Mesenchymal stem cell (in vitro differentiated cells and primary cell): ENCODE measurements around the gene AFAP1L2.

Experiments used
- DNase-seq: peaks from one replicate; pipeline ENCODE4 v3.0.0-alpha.2; 2013
- H2AFZ ChIP-seq: one replicate; pipeline ENCODE4 v1.6.1; 2013; ENCODE audit warnings: low read depth, mild to moderate bottlenecking, control low read depth, inconsistent platforms, low read length, moderate library complexity
- H2AK5ac ChIP-seq: 2 replicates; pipeline ENCODE4 v1.6.1; 2013; ENCODE audit warnings: low read length, moderate library complexity, mild to moderate bottlenecking, inconsistent platforms; ENCODE audit not compliant: severe bottlenecking
- H2BK120ac ChIP-seq: one replicate; pipeline ENCODE4 v1.6.1; 2013; ENCODE audit warnings: low read depth, mild to moderate bottlenecking, inconsistent platforms, low read length, moderate library complexity
- H2BK12ac ChIP-seq, 2 experiments: one replicate each; pipeline ENCODE4 v1.6.1; 2013; ENCODE audit warnings: inconsistent platforms in 2 of 2, low read length in 2 of 2, mild to moderate bottlenecking in 2 of 2, moderate library complexity in 2 of 2, control low read depth in 1 of 2
- H2BK15ac ChIP-seq: one replicate; pipeline ENCODE4 v1.6.1; 2013; ENCODE audit warnings: mild to moderate bottlenecking, low read depth, inconsistent platforms; ENCODE audit not compliant: poor library complexity, severe bottlenecking
- H2BK5ac ChIP-seq: 2 replicates; pipeline ENCODE4 v1.6.1; 2013; ENCODE audit warnings: low read depth, mild to moderate bottlenecking, low read length, control low read depth, inconsistent platforms; ENCODE audit not compliant: poor library complexity, severe bottlenecking
- H3K14ac ChIP-seq, 2 experiments: one replicate each; pipeline ENCODE4 v1.6.1; 2013; ENCODE audit warnings: inconsistent platforms in 2 of 2, low read length in 2 of 2, control low read depth in 1 of 2, mild to moderate bottlenecking in 1 of 2, moderate library complexity in 1 of 2
- H3K18ac ChIP-seq, 2 experiments: one replicate each; pipeline ENCODE4 v1.6.1; 2013; ENCODE audit warnings: inconsistent platforms in 2 of 2, low read length in 2 of 2, control low read depth in 1 of 2, low read depth in 1 of 2, mild to moderate bottlenecking in 1 of 2
- H3K23ac ChIP-seq, 2 experiments: one replicate each; pipeline ENCODE4 v1.6.1; 2013; ENCODE audit warnings: inconsistent platforms in 2 of 2, low read length in 2 of 2, mild to moderate bottlenecking in 2 of 2, moderate library complexity in 2 of 2, control low read depth in 1 of 2
- H3K27ac ChIP-seq: 2 replicates; pipeline ENCODE4 v1.5.1; 2013; ENCODE audit warnings: mild to moderate bottlenecking, moderate library complexity, low read length, control low read depth, inconsistent platforms; ENCODE audit not compliant: poor library complexity, severe bottlenecking
- H3K27me3 ChIP-seq, 2 experiments: 2 replicates each; pipeline versions ENCODE4 v1.6.1 to v1.7.0; 2013; ENCODE audit warnings: low read length in 2 of 2, mild to moderate bottlenecking in 2 of 2, moderate library complexity in 2 of 2, control low read depth in 1 of 2, inconsistent platforms in 1 of 2; ENCODE audit not compliant: control insufficient read depth in 1 of 2, insufficient read depth in 1 of 2
- H3K36me3 ChIP-seq, 2 experiments: 2 replicates each; pipeline versions ENCODE4 v1.6.1 to v1.7.0; 2013; ENCODE audit warnings: low read length in 2 of 2, control low read depth in 1 of 2, inconsistent platforms in 1 of 2, low read depth in 1 of 2, mild to moderate bottlenecking in 1 of 2; ENCODE audit not compliant: insufficient read depth in 2 of 2, control insufficient read depth in 1 of 2
- H3K4ac ChIP-seq, 2 experiments: one replicate each; pipeline ENCODE4 v1.6.1; 2013; ENCODE audit warnings: inconsistent platforms in 2 of 2, low read length in 2 of 2, mild to moderate bottlenecking in 2 of 2, moderate library complexity in 2 of 2, control low read depth in 1 of 2, low read depth in 1 of 2
- H3K4me1 ChIP-seq: 2 replicates; pipeline ENCODE4 v1.6.1; 2013; ENCODE audit warnings: low read depth, low read length, control low read depth; ENCODE audit not compliant: control insufficient read depth, insufficient read depth
- H3K4me2 ChIP-seq: 2 replicates; pipeline ENCODE4 v1.6.1; 2013; ENCODE audit warnings: low read length, mild to moderate bottlenecking, inconsistent platforms; ENCODE audit not compliant: poor library complexity, severe bottlenecking
- H3K4me3 ChIP-seq, 2 experiments: 2 replicates each; pipeline versions ENCODE4 v1.5.1 to v1.7.0; 2013; ENCODE audit warnings: low read length in 2 of 2, mild to moderate bottlenecking in 2 of 2, control low read depth in 1 of 2, low read depth in 1 of 2; ENCODE audit not compliant: insufficient read depth in 1 of 2
- H3K79me1 ChIP-seq: replicated peaks from 2 replicates; pipeline ENCODE4 v1.6.1; 2013; ENCODE audit warnings: mild to moderate bottlenecking, control low read depth, low read length, inconsistent platforms; ENCODE audit not compliant: poor library complexity, severe bottlenecking
- H3K9ac ChIP-seq: 2 replicates; pipeline ENCODE4 v1.7.0; 2013; ENCODE audit warnings: mild to moderate bottlenecking, low read length, moderate library complexity
- H3K9me3 ChIP-seq: 2 replicates; pipeline ENCODE4 v1.7.0; 2013; ENCODE audit warnings: mild to moderate bottlenecking, low read length; ENCODE audit not compliant: control insufficient read depth
- H4K8ac ChIP-seq: one replicate; pipeline ENCODE4 v1.6.1; 2013; ENCODE audit warnings: inconsistent platforms, mild to moderate bottlenecking, low read length, moderate library complexity
- H4K91ac ChIP-seq: one replicate; pipeline ENCODE4 v1.6.1; 2013; ENCODE audit warnings: mild to moderate bottlenecking, low read length, inconsistent platforms
- WGBS: methylation state at CpG from one replicate; pipeline ENCODE4 v1.1.7; 2013; ENCODE audit warnings: mixed read lengths; 5-methylcytosine and 5-hydroxymethylcytosine counted together

The AFAP1L2 gene

DNA sequence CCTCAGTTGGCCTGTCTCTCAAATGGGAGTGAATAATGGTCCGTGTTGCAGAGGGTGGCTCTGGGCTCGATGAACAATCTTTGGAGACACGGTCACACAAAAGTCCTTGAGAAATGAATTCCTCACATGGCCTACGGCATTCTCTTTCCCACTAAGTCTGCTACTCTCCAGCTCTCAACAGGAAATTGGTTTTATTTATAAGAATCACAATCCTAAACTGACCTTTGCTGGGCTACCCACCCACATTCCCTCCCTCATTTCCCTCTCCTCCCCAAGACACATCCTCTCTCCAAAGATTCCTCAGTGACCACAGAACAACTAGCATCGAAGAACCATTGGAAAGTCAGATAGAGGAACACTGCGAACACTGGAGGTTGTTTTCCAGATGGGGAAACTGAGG, 4.7 kb downstream of the AFAP1L2 start:
- H3K36me3 ChIP-seq: no peaks in the 10 kb centered on the region
- H3K4me2 ChIP-seq: peak overlapping the region; percentile 2
- peak overlapping the region; percentile 94 to 96 for H3K18ac ChIP-seq
- no peak overlapping the region for H3K27ac ChIP-seq
- peak overlapping the region; percentile 25 to 94 for H2BK12ac ChIP-seq
- peak overlapping the region; percentile 93 for H2BK120ac ChIP-seq
- H3K4me3 ChIP-seq: no peak overlapping the region
- peak; percentile 84 for DNase-seq
- H4K91ac ChIP-seq: no peak overlapping the region
- no peak overlapping the region for H2BK5ac ChIP-seq
- H3K4ac ChIP-seq: peak overlapping the region in 1 of 2 experiments; percentile 70
- H3K9me3 ChIP-seq: no peaks in the 10 kb centered on the region
- H4K8ac ChIP-seq: peak overlapping the region; percentile 84
- no peak overlapping the region for H2AFZ ChIP-seq
- H3K79me1 ChIP-seq: no peaks in the 10 kb centered on the region
- H3K9ac ChIP-seq: no peak overlapping the region
- H3K27me3 ChIP-seq: peaks cover 30 to 51% of the 10 kb centered on the region in 2 experiments
- H3K14ac ChIP-seq: no peak overlapping the region
- no peak overlapping the region for H2AK5ac ChIP-seq
- peaks cover 17% of the 10 kb centered on the region for H3K4me1 ChIP-seq
- 16% methylated on average over 6 of the region's 6 CpGs for WGBS
- peak overlapping the region; percentile 73 for H2BK15ac ChIP-seq
- no peak overlapping the region for H3K23ac ChIP-seq

DNA sequence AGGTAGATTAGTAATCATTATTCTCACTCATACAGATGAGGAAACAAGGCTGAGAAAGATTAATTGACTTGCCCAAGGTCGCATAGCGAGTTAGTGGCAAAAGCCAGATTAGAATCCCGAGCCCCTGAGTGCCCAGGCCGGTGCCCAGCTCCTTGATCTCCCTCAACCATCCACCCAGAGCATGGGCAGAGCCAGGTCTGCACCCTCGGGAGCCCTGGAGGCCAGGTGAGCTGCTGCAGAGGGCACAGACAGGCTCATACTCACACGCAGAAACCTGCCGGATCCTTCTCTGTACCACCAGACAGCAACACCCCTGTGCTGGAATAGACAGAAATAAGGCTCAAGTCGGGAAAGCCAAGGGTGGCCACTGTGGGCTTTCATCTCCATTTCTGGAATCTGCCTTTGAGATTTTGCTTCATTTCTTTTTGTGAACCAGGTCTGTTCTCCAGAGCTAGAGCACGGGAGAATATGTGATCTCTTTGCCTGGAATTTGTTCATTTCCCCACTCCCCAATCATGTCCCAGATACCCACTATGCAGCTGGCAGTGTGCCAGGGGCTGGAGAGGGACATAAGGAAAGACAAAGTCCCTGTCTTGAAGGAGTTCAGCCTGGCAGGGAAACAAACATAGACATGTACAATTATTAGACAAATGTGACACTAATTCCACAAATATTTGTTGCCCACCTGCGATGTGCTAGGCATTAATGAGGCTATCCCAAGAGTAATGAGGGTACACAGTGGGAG, 5.5 kb downstream of the AFAP1L2 start:
- Histone ChIP-seq H3K4me3 (no peak overlapping the region), H4K8ac (peak overlapping the region; percentile 47), H2BK120ac (peak overlapping the region; percentile 39), H3K23ac (no peak overlapping the region), H2AK5ac (no peak overlapping the region), H3K36me3 (no peaks in the 10 kb centered on the region), H3K4ac (peak overlapping the region; percentile 67 to 75), H3K27ac (no peak overlapping the region), H3K4me1 (peaks cover 9% of the 10 kb centered on the region), H3K9me3 (no peaks in the 10 kb centered on the region), H2BK5ac (no peak overlapping the region), H3K9ac (no peak overlapping the region), H2BK12ac (peak overlapping the region; percentile 91 to 92), H2BK15ac (peak overlapping the region; percentile 44), H3K4me2 (no peak overlapping the region), H2AFZ (no peak overlapping the region), H3K79me1 (no peaks in the 10 kb centered on the region), H3K18ac (peak overlapping the region; percentile 40 to 90), H4K91ac (peak overlapping the region; percentile 77), H3K27me3 (peaks cover 26 to 57% of the 10 kb centered on the region in 2 experiments), H3K14ac (peak overlapping the region in 1 of 2 experiments; percentile 26)
- peak; percentile 24 for DNase-seq
- 89% methylated on average over 9 of the region's 10 CpGs for WGBS

DNA sequence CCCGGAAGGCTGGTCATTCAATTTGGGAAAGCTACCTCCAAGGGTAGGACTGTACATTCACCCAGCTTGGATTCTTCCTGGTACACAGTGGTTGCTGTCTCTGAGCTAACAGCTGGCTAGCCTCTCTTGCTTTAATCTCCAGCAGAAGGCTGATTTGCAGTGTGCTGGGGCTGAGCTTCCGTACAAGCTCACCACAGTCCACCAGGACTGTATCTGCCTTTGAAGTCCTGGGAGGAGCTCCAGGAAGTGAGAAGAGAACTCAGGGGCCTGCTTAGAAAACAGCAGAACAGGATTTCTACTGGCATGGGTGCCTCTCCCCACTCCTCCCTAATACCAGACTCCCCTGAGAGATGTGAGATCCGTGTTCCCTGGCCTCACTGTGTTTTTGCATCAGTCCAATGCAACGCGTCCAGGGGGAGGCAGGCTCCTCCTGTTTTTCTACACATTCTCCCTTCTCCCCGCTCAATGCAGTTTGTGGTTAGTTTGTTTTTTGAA, 6.6 kb downstream of the AFAP1L2 start:
- peaks cover 16 to 55% of the 10 kb centered on the region in 2 experiments for H3K27me3 ChIP-seq
- peak overlapping the region; percentile 73 for H3K18ac ChIP-seq
- H2AK5ac ChIP-seq: no peak overlapping the region
- H3K9ac ChIP-seq: peak overlapping the region; percentile 61
- peak overlapping the region in 1 of 2 experiments; percentile 61 for H2BK12ac ChIP-seq
- 40% methylated on average over 3 of the region's 6 CpGs for WGBS
- H2AFZ ChIP-seq: no peak overlapping the region
- H3K4me1 ChIP-seq: peaks cover 10% of the 10 kb centered on the region
- H2BK15ac ChIP-seq: no peak overlapping the region
- H3K79me1 ChIP-seq: no peaks in the 10 kb centered on the region
- H3K4me3 ChIP-seq: peak overlapping the region in 1 of 2 experiments; percentile 68
- no peak overlapping the region for H3K23ac ChIP-seq
- H3K36me3 ChIP-seq: no peaks in the 10 kb centered on the region
- peak; percentile 81 for DNase-seq
- H2BK120ac ChIP-seq: no peak overlapping the region
- H3K4ac ChIP-seq: peak overlapping the region in 1 of 2 experiments; percentile 50
- no peak overlapping the region for H3K4me2 ChIP-seq
- H3K14ac ChIP-seq: no peak overlapping the region
- peak overlapping the region; percentile 83 for H4K91ac ChIP-seq
- no peak overlapping the region for H2BK5ac ChIP-seq
- no peak overlapping the region for H3K27ac ChIP-seq
- peak overlapping the region; percentile 27 for H4K8ac ChIP-seq
- H3K9me3 ChIP-seq: no peaks in the 10 kb centered on the region

DNA sequence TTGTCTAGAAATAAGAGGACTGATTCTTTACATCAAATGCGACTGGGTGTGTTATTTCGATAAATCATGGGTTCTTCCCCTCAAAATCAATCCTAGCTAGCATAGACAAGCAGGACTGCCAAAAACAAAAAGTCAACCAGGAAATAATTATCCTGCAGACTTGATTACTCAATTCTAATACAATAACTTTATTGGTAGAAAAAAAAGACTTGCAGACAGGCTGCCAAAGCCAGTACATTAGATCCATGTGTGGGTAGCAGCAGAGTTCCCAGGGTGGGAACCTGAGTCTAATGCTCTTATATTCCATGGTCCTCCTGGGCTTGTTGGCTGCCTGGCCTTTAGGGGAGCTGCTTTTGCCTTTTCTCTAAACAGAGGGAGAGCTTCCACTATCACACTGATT, 7.8 kb downstream of the AFAP1L2 start:
- WGBS: 94% methylated on average over 2 of the region's 2 CpGs
- Histone ChIP-seq H3K27me3 (peaks cover 14 to 53% of the 10 kb centered on the region in 2 experiments), H3K36me3 (no peaks in the 10 kb centered on the region), H2BK120ac (no peak overlapping the region), H4K8ac (no peak overlapping the region), H3K23ac (no peak overlapping the region), H2AK5ac (no peak overlapping the region), H3K18ac (peak overlapping the region in 1 of 2 experiments; percentile 17), H3K4me2 (no peak overlapping the region), H3K79me1 (no peaks in the 10 kb centered on the region), H2AFZ (no peak overlapping the region), H2BK12ac (peak overlapping the region in 1 of 2 experiments; percentile 70), H3K4me1 (peaks cover 10% of the 10 kb centered on the region), H2BK15ac (no peak overlapping the region), H2BK5ac (no peak overlapping the region), H3K9me3 (no peaks in the 10 kb centered on the region), H4K91ac (no peak overlapping the region), H3K4ac (peak overlapping the region in 1 of 2 experiments; percentile 28), H3K4me3 (peak overlapping the region in 1 of 2 experiments; percentile 68), H3K14ac (no peak overlapping the region), H3K9ac (no peak overlapping the region), H3K27ac (no peak overlapping the region)
- no peak for DNase-seq
